Hippocampal formation (tissue), 2 donors: Measurements from ENCODE around the gene ZNF264.
"Not testable (repeated sequence)": the region's sequence is repeated elsewhere in the genome, so short reads cannot be mapped to it uniquely, and the experiment has no call there.

Experiments
- DNase-seq, 2 donors: peaks; one replicate each; lab custom pipeline; 2025; lab: John Stamatoyannopoulos, UW

Gene ZNF264

GRCh38 chr19:57245066-57245465 lies 53.8 kb downstream of the ZNF264 start:
- DNase-seq = no peak

DNA sequence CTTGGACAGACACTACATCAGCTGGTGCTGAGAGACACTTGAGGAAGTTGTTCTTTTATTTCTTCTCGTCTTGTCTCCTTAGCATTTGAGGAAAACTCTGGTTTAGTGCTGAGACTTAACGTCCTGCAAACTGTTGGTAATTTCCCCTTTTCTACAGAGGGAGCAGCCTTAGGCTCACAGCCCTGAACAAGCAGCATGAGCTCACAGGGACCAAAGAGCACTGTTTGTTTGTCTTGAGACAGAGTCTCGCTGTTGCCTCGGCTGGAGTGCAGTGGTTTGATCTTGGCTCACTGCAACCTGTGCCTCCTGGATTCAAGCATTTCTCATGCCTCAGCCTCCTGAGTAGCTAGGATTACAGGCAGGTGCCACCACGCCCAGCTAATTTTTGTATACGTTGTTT lies 54.7 kb downstream of the ZNF264 start:
- no peak for DNase-seq

- DNase-seq = no peak
Observed at GRCh38 chr19:57248646-57249045, 57.3 kb downstream of the ZNF264 start.

- DNase-seq = no peak
Observed at GRCh38 chr19:57249329-57249728, 58.0 kb downstream of the ZNF264 start.

DNA sequence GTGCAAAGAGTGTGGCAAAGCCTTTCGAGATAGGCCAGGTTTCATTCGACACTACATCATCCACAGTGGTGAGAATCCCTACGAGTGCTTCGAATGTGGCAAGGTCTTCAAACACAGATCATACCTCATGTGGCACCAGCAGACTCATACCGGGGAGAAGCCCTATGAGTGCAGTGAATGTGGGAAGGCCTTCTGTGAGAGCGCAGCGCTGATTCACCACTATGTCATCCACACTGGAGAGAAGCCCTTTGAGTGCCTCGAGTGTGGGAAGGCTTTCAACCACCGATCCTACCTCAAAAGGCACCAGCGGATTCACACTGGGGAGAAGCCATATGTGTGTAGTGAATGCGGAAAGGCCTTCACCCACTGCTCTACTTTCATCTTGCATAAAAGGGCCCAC lies 62.5 kb downstream of the ZNF264 start:
- not testable (repeated sequence) for DNase-seq

GRCh38 chr19:57262044-57262443 lies 70.7 kb downstream of the ZNF264 start:
- no peak for DNase-seq

- DNase-seq = no peak
Observed at GRCh38 chr19:57263244-57263741, 72.0 kb downstream of the ZNF264 start.

DNA sequence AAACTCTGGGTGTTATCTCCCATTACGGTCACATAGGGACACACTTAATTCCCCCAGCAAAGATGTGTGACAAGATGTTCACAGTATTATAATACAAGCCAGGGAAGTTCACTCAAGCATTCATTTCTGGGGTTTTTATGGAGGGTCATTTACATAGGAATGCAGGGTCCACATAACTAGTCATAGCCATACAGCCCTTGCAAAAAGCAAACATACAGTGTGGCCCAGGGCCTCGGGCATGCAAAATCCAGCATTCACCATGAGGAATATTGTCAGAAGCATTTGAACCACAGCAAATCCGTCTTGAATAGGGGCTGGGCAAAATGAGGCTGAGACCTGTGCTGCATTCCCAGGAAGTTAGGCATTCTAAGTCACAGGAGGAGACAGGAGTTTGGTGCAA lies 76.0 kb downstream of the ZNF264 start:
- no peak for DNase-seq

GRCh38 chr19:57269515-57270250 lies 78.4 kb downstream of the ZNF264 start:
- no peak for DNase-seq

- no peak for DNase-seq
Observed at GRCh38 chr19:57271280-57271679, 80.0 kb downstream of the ZNF264 start.
